GM12892 (cell line): ENCODE data around the gene PPP1R7.

Source experiments
- POLR2A ChIP-seq: IDR thresholded peaks from 2 replicates; pipeline ENCODE4 v1.6.1; 2011; ENCODE audit warnings: low read depth, low read length, control low read depth
- POLR2AphosphoS5 ChIP-seq: IDR thresholded peaks from 2 replicates; pipeline ENCODE4 v1.6.1; 2011; ENCODE audit warnings: low read depth, low read length, control low read depth
- TAF1 ChIP-seq: IDR thresholded peaks from 2 replicates; pipeline ENCODE4 v1.6.1; 2011; ENCODE audit warnings: low read depth, mild to moderate bottlenecking, control low read depth, low read length, borderline replicate concordance

- TF ChIP-seq TAF1 (no peak), POLR2A (no peak), POLR2AphosphoS5 (no peak)
These were observed 37.0 kb downstream of the PPP1R7 start for GRCh38 chr2:241187101-241187917.
